ENCODE measurements around the gene TRAF2. TPM values are rescaled to one million over a fixed set of nuclear protein-coding genes. Genes with fewer than 3 reads are reported as not detected.
A peak's percentile ranks its signal among the peaks of the same experiment; 100 is the strongest.

Gene TRAF2
- total RNA-seq, 2 donors from 2014 or later, result 8.7 to 10.9 TPM

GRCh38 chr9:136962701-136963248 lies 76.5 kb downstream of the TRAF2 start:
- intact Hi-C loops (cut with DNase I), result no loop called here
- no peak for DNase-seq (ENCODE audit: low spot score)

- intact Hi-C loops (cut with DNase I), result no loop called here
- no peak for DNase-seq (ENCODE audit: low spot score)
Measured at GRCh38 chr9:136963341-136963740, 77.0 kb downstream of the TRAF2 start.

- DNase-seq (ENCODE audit: low spot score), result no peak
- intact Hi-C loops (cut with DNase I), result no loop called here
Measured at GRCh38 chr9:136963751-136964150, 77.4 kb downstream of the TRAF2 start.

GRCh38 chr9:136964171-136964689 lies 77.9 kb downstream of the TRAF2 start:
- intact Hi-C loops (cut with DNase I), result no loop called here
- no peak for DNase-seq (ENCODE audit: low spot score)

- no peak for DNase-seq (ENCODE audit: low spot score)
- intact Hi-C loops (cut with DNase I), result no loop called here
Measured at GRCh38 chr9:136964833-136965422, 78.6 kb downstream of the TRAF2 start.

GRCh38 chr9:136965771-136966484 lies 79.6 kb downstream of the TRAF2 start:
- no peak for DNase-seq (ENCODE audit: low spot score)
- intact Hi-C loops (cut with DNase I), result no loop called here

GRCh38 chr9:136968333-136969127 lies 82.2 kb downstream of the TRAF2 start:
- intact Hi-C loops (cut with DNase I), result no loop called here
- DNase-seq (ENCODE audit: low spot score), result no peak

- no peak for DNase-seq (ENCODE audit: low spot score)
- intact Hi-C loops (cut with DNase I), result no loop called here
Measured at GRCh38 chr9:136969150-136969549, 82.8 kb downstream of the TRAF2 start.

GRCh38 chr9:136969774-136970173 lies 83.5 kb downstream of the TRAF2 start:
- intact Hi-C loops (cut with DNase I), result no loop called here
- no peak for DNase-seq (ENCODE audit: low spot score)

GRCh38 chr9:136970361-136970760 lies 84.0 kb downstream of the TRAF2 start:
- DNase-seq (ENCODE audit: low spot score), result no peak
- intact Hi-C loops (cut with DNase I), result no loop called here

- intact Hi-C loops (cut with DNase I), result no loop called here
- no peak for DNase-seq (ENCODE audit: low spot score)
Measured at GRCh38 chr9:136971746-136972145, 85.4 kb downstream of the TRAF2 start.

- DNase-seq (ENCODE audit: low spot score), result no peak
- intact Hi-C loops (cut with DNase I), result no loop called here
Measured at GRCh38 chr9:136972335-136972734, 86.0 kb downstream of the TRAF2 start.

GRCh38 chr9:136972743-136973142 lies 86.4 kb downstream of the TRAF2 start:
- no peak for DNase-seq (ENCODE audit: low spot score)
- intact Hi-C loops (cut with DNase I), result no loop called here

GRCh38 chr9:136973618-136974617 lies 87.6 kb downstream of the TRAF2 start:
- no peak for DNase-seq (ENCODE audit: low spot score)
- intact Hi-C loops (cut with DNase I), result no loop called here

GRCh38 chr9:136974817-136975535 lies 88.7 kb downstream of the TRAF2 start:
- DNase-seq (ENCODE audit: low spot score), result no peak
- intact Hi-C loops (cut with DNase I), result no loop called here

- intact Hi-C loops (cut with DNase I), result no loop called here
- DNase-seq (ENCODE audit: low spot score), result peak; percentile 88
Measured at GRCh38 chr9:136975644-136976043, 89.3 kb downstream of the TRAF2 start.
